GM12873 (cell line): ENCODE data around the gene APP.

ENCODE experiments used
- TF ChIP-seq, protein P1 (sequence below): IDR thresholded peaks from 2 replicates; pipeline ENCODE4 v1.5.1; 2012; ENCODE audit warnings: low read depth, mild to moderate bottlenecking, moderate library complexity, low read length, control low read depth; ENCODE audit not compliant: insufficient read depth; ENCODE audit errors: missing control alignments

Gene APP

DNA sequence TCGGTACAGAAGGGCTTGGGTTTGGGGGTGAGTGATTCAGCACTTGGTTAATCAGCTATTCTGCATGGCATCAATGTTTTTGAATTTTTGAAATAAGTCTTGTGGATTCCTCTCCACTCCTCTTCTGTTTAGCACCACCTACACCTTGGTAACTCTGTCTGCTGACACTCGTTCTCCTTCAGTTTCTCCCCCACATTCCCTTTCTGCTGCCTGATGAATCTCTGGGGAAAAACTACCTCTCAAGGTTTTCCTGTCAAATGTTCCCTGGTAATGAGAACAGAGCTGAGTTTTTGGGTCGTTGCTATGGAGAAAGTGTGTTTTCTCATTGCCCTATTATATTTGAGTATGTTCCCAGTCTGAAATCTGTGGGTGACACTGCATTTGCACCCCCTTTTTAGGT, 327.6 kb downstream of the APP start:
- TF ChIP-seq, protein P1, sequence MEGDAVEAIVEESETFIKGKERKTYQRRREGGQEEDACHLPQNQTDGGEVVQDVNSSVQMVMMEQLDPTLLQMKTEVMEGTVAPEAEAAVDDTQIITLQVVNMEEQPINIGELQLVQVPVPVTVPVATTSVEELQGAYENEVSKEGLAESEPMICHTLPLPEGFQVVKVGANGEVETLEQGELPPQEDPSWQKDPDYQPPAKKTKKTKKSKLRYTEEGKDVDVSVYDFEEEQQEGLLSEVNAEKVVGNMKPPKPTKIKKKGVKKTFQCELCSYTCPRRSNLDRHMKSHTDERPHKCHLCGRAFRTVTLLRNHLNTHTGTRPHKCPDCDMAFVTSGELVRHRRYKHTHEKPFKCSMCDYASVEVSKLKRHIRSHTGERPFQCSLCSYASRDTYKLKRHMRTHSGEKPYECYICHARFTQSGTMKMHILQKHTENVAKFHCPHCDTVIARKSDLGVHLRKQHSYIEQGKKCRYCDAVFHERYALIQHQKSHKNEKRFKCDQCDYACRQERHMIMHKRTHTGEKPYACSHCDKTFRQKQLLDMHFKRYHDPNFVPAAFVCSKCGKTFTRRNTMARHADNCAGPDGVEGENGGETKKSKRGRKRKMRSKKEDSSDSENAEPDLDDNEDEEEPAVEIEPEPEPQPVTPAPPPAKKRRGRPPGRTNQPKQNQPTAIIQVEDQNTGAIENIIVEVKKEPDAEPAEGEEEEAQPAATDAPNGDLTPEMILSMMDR, result no peak

DNA sequence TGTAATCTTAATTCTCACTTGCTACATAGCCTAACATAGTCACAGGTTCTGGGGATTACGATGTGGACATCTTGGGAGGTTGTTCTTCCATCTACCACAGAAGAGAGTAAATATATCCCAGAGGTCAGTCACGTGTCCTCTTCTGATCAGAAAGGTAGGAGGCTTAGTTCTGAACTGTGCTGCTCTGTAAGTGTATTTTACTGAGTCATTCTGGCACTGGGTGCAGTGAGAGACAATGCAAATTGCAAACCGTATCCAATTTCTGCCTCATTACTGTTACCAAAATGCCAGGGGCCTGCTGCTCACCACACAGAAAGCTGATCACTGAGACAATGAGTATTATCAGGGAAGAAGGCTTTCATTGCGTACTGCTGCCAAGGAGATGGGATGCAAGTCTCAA, 331.8 kb downstream of the APP start:
- TF ChIP-seq, protein P1, result no peak

DNA sequence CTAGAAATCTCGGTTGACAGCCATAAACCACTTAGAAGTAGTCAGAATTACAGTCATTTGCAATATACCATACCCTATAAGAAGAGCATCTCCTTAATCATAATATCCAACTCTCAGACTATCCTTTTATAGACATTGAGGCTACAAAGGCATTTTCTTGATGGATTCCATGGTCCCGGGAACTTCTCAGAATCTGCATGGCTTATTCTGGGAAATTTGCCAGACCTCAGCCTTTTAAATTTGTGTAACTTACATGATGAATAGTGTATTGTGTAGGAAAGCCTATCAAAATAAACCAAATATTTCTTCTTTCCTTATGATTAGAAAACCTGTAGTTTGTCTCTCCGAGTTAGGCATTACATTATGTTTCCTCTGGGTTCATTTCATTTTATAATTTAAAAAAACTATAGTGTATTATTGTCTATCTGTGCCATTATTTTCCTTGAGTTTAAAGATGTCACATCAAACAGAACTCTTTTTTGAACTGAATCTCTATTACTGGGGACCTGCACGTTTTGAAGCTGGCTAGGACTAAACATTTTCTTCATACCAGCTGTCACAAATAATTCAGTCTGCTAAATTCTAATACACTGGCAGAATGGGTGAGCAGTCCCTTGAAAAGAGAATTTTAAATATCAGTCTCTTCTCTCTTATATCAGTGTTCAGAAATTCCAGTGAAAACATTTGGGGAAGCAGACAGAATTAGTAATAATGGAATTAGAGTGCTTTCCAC, 332.9 kb downstream of the APP start:
- TF ChIP-seq, protein P1, result no peak

DNA sequence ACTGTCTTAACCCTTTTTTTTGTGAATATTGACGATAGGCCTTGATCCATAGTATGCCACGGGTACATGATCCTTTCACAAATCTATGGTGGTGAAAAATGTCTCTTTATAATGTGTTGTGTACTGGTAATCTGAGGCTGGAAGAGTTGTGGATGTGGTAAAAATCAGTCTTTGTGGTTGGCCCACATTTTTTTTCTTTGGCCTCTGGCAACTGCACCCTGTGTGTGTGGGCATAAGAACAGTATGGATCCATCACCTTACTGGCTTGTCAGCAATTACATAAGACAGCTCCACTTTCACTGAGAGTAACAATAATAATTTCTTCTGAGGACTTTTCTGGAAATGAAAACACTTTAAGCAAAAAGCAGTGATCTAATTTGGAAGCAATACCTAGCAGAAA, 334.2 kb downstream of the APP start:
- TF ChIP-seq, protein P1, result no peak

DNA sequence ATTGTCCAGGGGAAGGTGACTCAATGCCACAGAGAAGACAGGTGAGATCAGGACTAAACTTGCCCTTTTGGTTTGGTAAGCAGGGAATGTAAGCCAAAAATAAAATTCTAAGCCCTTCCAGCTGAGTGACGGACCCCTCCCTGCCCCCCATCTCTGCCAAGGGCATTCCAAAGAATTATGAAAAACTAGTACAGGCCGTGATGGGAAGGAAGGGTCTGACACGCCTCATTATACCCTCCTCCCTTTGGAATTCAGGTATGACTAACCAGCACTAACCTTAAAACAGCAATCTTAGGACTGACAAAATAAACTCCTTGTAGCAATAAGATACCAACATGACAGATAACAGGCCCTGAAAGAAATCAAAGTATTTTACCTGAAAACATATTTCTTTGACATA, 336.2 kb downstream of the APP start:
- TF ChIP-seq, protein P1, result no peak

DNA sequence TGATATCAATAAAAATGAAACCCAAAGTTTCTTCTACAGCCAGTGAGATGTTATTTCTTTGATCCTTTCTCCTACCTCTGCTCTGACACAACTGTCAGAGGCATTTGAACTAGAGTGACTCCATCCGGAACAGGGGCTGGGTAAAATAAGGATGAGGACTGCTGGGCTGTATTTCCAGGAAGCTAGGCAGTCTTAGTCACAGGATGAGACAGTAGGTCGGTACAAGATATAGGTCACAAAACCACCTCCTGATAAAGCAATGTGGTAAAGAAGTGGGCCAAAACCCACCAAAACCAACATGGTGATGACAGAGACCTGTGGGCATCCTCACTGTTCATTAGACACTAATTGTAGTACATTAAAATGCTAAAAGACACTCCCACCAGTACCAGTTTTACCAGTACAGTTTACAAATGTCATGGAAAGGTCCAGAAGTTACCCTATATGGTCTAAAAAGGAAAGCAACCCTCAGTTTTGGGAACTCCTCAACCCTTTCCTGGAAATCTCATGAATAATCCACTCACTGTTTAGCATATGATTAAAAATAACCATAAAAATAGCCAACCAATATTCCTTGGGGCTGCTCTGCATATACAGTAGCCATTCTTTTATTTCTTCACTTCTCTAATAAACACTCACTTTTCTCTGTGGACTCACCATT, 339.1 kb downstream of the APP start:
- TF ChIP-seq, protein P1, result no peak
